HG02571 (cell line): ENCODE results near the gene ADAMTS1.

Source experiments
- ATAC-seq: cut with Tn5 transposase; IDR thresholded peaks from one replicate; pipeline ENCODE4 v1.9.1; 2021; ENCODE audit warnings: mild to moderate bottlenecking, moderate library complexity; ENCODE audit not compliant: unreplicated experiment

Gene ADAMTS1

GRCh38 chr21:26790296-26790695 is 54.9 kb downstream of the ADAMTS1 start:
- ATAC-seq = no peak

GRCh38 chr21:26788790-26789189 is 56.4 kb downstream of the ADAMTS1 start:
- ATAC-seq = no peak
